ENCODE results near the gene RBCK1. TPM values are rescaled to one million over a fixed set of nuclear protein-coding genes. Genes with fewer than 3 reads are reported as not detected.

RBCK1 gene
- polyA plus RNA-seq, 3 donors, result 66.8 to 110 (median 70.8) TPM

GRCh38 chr20:434661-435419 lies 26.7 kb downstream of the RBCK1 start:
- Mint-ChIP-seq H3K4me1 (peaks cover 33% of the 10 kb centered on the region), H3K9me3 (no peaks in the 10 kb centered on the region), H3K27ac (peak overlapping the region in 2 of 7 donors; percentile 21 to 75), H3K27me3 (ENCODE audit: low read depth in 3 of 3) (peaks cover 0 to 2% (median 2%) of the 10 kb centered on the region in 3 donors), H3K36me3 (peaks cover 58 to 81% of the 10 kb centered on the region in 2 donors), H3K4me3 (no peak overlapping the region)
- H3K4me1 ChIP-seq (ENCODE audit: control insufficient read depth in 1 of 2, insufficient read depth in 2 of 2, low read length in 2 of 2), result peaks cover 19 to 20% of the 10 kb centered on the region in 2 donors
- H3K9me3 ChIP-seq (replicated peaks in 1 of 2; ENCODE audit: control insufficient read depth in 1 of 2, insufficient read depth in 1 of 2, low read length in 2 of 2), result no peaks in the 10 kb centered on the region
- no peak overlapping the region for H3K27ac ChIP-seq (ENCODE audit: low read depth in 1 of 2, low read length in 2 of 2)
- peaks cover 45 to 80% of the 10 kb centered on the region in 2 donors for H3K36me3 ChIP-seq (replicated peaks in 1 of 2; ENCODE audit: control insufficient read depth in 1 of 2, insufficient read depth in 2 of 2, low read length in 2 of 2)
- no peak overlapping the region for H3K4me2 ChIP-seq (replicated peaks; ENCODE audit: extremely low read depth, low read length, poor library complexity, severe bottlenecking)
- no peaks in the 10 kb centered on the region for H3K27me3 ChIP-seq (ENCODE audit: control insufficient read depth in 2 of 2, insufficient read depth in 2 of 2, low read length in 2 of 2)
- H3K4me3 ChIP-seq (replicated peaks in 1 of 3; ENCODE audit: low read depth in 2 of 3, low read length in 3 of 3), result no peak overlapping the region
- TF ChIP-seq CTCF (IDR thresholded peaks at IDR 0.05), result no peak
- intact Hi-C loops (cut with micrococcal nuclease), result loop anchor here in 1 of 2 donors (10.0 kb wide), 1 partner anchor 50 kb away; no protein-coding TSS in a partner anchor
- H4K20me1 ChIP-seq (ENCODE audit: insufficient read depth, low read length), result peaks cover 17% of the 10 kb centered on the region
- no peak overlapping the region for H3K9ac ChIP-seq (ENCODE audit: insufficient read depth, low read length, poor library complexity, severe bottlenecking)
- H2AFZ ChIP-seq (ENCODE audit: insufficient read depth, low read depth, low read length, poor library complexity, severe bottlenecking), result no peak overlapping the region
- DNase-seq, result no peak
- H3K79me2 ChIP-seq (ENCODE audit: insufficient read depth, low read length), result no peaks in the 10 kb centered on the region
- WGBS (ENCODE audit: insufficient coverage), result 97% methylated on average over 15 of the region's 16 CpGs

- WGBS (ENCODE audit: insufficient coverage), result 90% methylated on average over 3 of the region's 7 CpGs
- peaks cover 21% of the 10 kb centered on the region for H4K20me1 ChIP-seq (ENCODE audit: insufficient read depth, low read length)
- TF ChIP-seq CTCF (IDR thresholded peaks at IDR 0.05), result no peak
Observed at GRCh38 chr20:435558-435957, 27.5 kb downstream of the RBCK1 start.

More at GRCh38 chr20:435558-435957, 27.5 kb downstream of the RBCK1 start:
- Mint-ChIP-seq H3K4me1 (peaks cover 36% of the 10 kb centered on the region), H3K36me3 (peaks cover 57 to 81% of the 10 kb centered on the region in 2 donors), H3K9me3 (no peaks in the 10 kb centered on the region), H3K4me3 (no peak overlapping the region), H3K27ac (peak overlapping the region in 2 of 7 donors; percentile 35 to 44), H3K27me3 (ENCODE audit: low read depth in 3 of 3) (peaks cover 0 to 2% (median 2%) of the 10 kb centered on the region in 3 donors)
- Histone ChIP-seq H3K9ac (ENCODE audit: insufficient read depth, low read length, poor library complexity, severe bottlenecking) (no peak overlapping the region), H3K27me3 (ENCODE audit: control insufficient read depth in 2 of 2, insufficient read depth in 2 of 2, low read length in 2 of 2) (no peaks in the 10 kb centered on the region), H3K4me1 (ENCODE audit: control insufficient read depth in 1 of 2, insufficient read depth in 2 of 2, low read length in 2 of 2) (peaks cover 19 to 20% of the 10 kb centered on the region in 2 donors), H3K4me2 (replicated peaks; ENCODE audit: extremely low read depth, low read length, poor library complexity, severe bottlenecking) (no peak overlapping the region), H2AFZ (ENCODE audit: insufficient read depth, low read depth, low read length, poor library complexity, severe bottlenecking) (no peak overlapping the region), H3K27ac (ENCODE audit: low read depth in 1 of 2, low read length in 2 of 2) (no peak overlapping the region), H3K9me3 (replicated peaks in 1 of 2; ENCODE audit: control insufficient read depth in 1 of 2, insufficient read depth in 1 of 2, low read length in 2 of 2) (no peaks in the 10 kb centered on the region), H3K79me2 (ENCODE audit: insufficient read depth, low read length) (no peaks in the 10 kb centered on the region), H3K36me3 (replicated peaks in 1 of 2; ENCODE audit: control insufficient read depth in 1 of 2, insufficient read depth in 2 of 2, low read length in 2 of 2) (peaks cover 46 to 80% of the 10 kb centered on the region in 2 donors), H3K4me3 (replicated peaks in 1 of 3; ENCODE audit: low read depth in 2 of 3, low read length in 3 of 3) (no peak overlapping the region)
- no peak for DNase-seq
- intact Hi-C loops (cut with micrococcal nuclease), result loop anchor here in 1 of 2 donors (10.0 kb wide), 1 partner anchor 49 kb away; no protein-coding TSS in a partner anchor

All from CD14-positive monocyte (primary cell).